WTC11 (cell line): ENCODE data around the gene SYNDIG1. TPM values are rescaled to one million over a fixed set of nuclear protein-coding genes. Genes with fewer than 3 reads are reported as not detected.

ENCODE experiments used
- ATAC-seq: fragments of 200-7000 bp; cut with Tn5 transposase; 2 replicates; pipeline ENCODE4 v1.10.0; 2021; ENCODE audit warnings: mild to moderate bottlenecking, moderate library complexity
- CTCF ChIA-PET: fragments of 300-600 bp; sonication (Branson Sonifier 250); formaldehyde crosslinking; loops from one replicate; lab custom pipeline; 2021; ENCODE audit warnings: antibody characterized with exemption; lab: Charles Lee
- POLR2A ChIA-PET: fragments of 350-600 bp; sonication (Branson Sonifier 250); formaldehyde crosslinking; loops from one replicate; lab custom pipeline; 2021; ENCODE audit warnings: antibody characterized with exemption; lab: Charles Lee
- DNase-seq: peaks from one replicate; pipeline ENCODE4 v3.0.0; 2021; ENCODE audit warnings: low spot score
- H3K27ac Mint-ChIP-seq: 2 replicates; pipeline ENCODE4 v1.8.0; 2021; ENCODE audit warnings: mixed read lengths
- H3K27me3 Mint-ChIP-seq: 2 replicates; pipeline ENCODE4 v1.8.0; 2021; ENCODE audit warnings: low read depth, mild to moderate bottlenecking, moderate library complexity, mixed read lengths
- H3K36me3 Mint-ChIP-seq: 2 replicates; pipeline ENCODE4 v1.8.0; 2021; ENCODE audit warnings: mixed read lengths
- H3K4me1 Mint-ChIP-seq: 2 replicates; pipeline ENCODE4 v1.8.0; 2022; ENCODE audit warnings: mixed read lengths
- H3K4me3 Mint-ChIP-seq: 2 replicates; pipeline ENCODE4 v1.8.0; 2021; ENCODE audit warnings: mild to moderate bottlenecking, moderate library complexity, mixed read lengths
- H3K9me3 Mint-ChIP-seq: 2 replicates; pipeline ENCODE4 v1.8.0; 2021; ENCODE audit warnings: mixed read lengths
- ATF1 ChIP-seq: sonication (generic); formaldehyde crosslinking; IDR thresholded peaks from 2 replicates; pipeline ENCODE4 v1.8.1; 2023; ENCODE audit warnings: mild to moderate bottlenecking, moderate library complexity, missing genetic modification reagents
- CBFB ChIP-seq: sonication (generic); formaldehyde crosslinking; IDR thresholded peaks from 2 replicates; pipeline ENCODE4 v1.8.1; 2022; ENCODE audit warnings: mild to moderate bottlenecking, low read depth, missing genetic modification reagents
- CREB1 ChIP-seq: sonication (generic); formaldehyde crosslinking; IDR thresholded peaks from 2 replicates; pipeline ENCODE4 v1.8.0; 2023; ENCODE audit warnings: mild to moderate bottlenecking, missing genetic modification reagents
- ELF4 ChIP-seq: sonication (generic); formaldehyde crosslinking; IDR thresholded peaks from 2 replicates; pipeline ENCODE4 v1.8.1; 2022; ENCODE audit warnings: low read depth, mild to moderate bottlenecking, moderate library complexity, missing genetic modification reagents
- EMX1 ChIP-seq: fragments of 250-450 bp; sonication (Bioruptor Pico); IDR thresholded peaks from 2 replicates; pipeline ENCODE4 v1.8.0; 2021; ENCODE audit warnings: mild to moderate bottlenecking
- FOXP1 ChIP-seq: sonication (generic); formaldehyde crosslinking; IDR thresholded peaks from 2 replicates; pipeline ENCODE4 v1.8.0; 2022; ENCODE audit warnings: missing genetic modification reagents, mild to moderate bottlenecking, moderate library complexity, borderline replicate concordance
- GABPB1 ChIP-seq: sonication (generic); formaldehyde crosslinking; IDR thresholded peaks from 2 replicates; pipeline ENCODE4 v1.8.1; 2023; ENCODE audit warnings: mild to moderate bottlenecking, missing genetic modification reagents
- IRF2 ChIP-seq: sonication (generic); formaldehyde crosslinking; IDR thresholded peaks from 2 replicates; pipeline ENCODE4 v1.8.0; 2022; ENCODE audit warnings: low read depth, missing genetic modification reagents, borderline replicate concordance
- JAZF1 ChIP-seq: fragments of 250-450 bp; sonication (Bioruptor Pico); IDR thresholded peaks from 2 replicates; pipeline ENCODE4 v1.9.0; 2021; ENCODE audit warnings: moderate library complexity, mild to moderate bottlenecking, inconsistent platforms
- JUN ChIP-seq: sonication (generic); formaldehyde crosslinking; IDR thresholded peaks from 2 replicates; pipeline ENCODE4 v1.8.0; 2023; ENCODE audit warnings: mild to moderate bottlenecking, missing genetic modification reagents
- KAT7 ChIP-seq: sonication (generic); formaldehyde crosslinking; IDR thresholded peaks from 2 replicates; pipeline ENCODE4 v1.8.1; 2023; ENCODE audit warnings: missing genetic modification reagents, mild to moderate bottlenecking, borderline replicate concordance
- MYBL2 ChIP-seq: sonication (generic); formaldehyde crosslinking; IDR thresholded peaks from 2 replicates; pipeline ENCODE4 v1.8.1; 2023; ENCODE audit warnings: mild to moderate bottlenecking, moderate library complexity, missing genetic modification reagents
- NFYB ChIP-seq: sonication (generic); formaldehyde crosslinking; conservative IDR thresholded peaks from 2 replicates; pipeline ENCODE4 v1.8.0; 2022; ENCODE audit warnings: low read depth, missing genetic modification reagents
- RORB ChIP-seq: fragments of 250-450 bp; sonication (Bioruptor Pico); IDR thresholded peaks from 2 replicates; pipeline ENCODE4 v1.9.0; 2021; ENCODE audit warnings: mild to moderate bottlenecking
- SP1 ChIP-seq: sonication (generic); formaldehyde crosslinking; conservative IDR thresholded peaks from 2 replicates; pipeline ENCODE4 v1.8.1; 2022; ENCODE audit warnings: missing genetic modification reagents
- TCF7 ChIP-seq: sonication (generic); formaldehyde crosslinking; IDR thresholded peaks from 2 replicates; pipeline ENCODE4 v1.8.0; 2022; ENCODE audit warnings: mild to moderate bottlenecking, low read depth, missing genetic modification reagents, moderate library complexity
- TP53 ChIP-seq: sonication (generic); formaldehyde crosslinking; IDR thresholded peaks from 2 replicates; pipeline ENCODE4 v1.8.1; 2023; ENCODE audit warnings: mild to moderate bottlenecking, missing genetic modification reagents
- ZNF138 ChIP-seq: sonication (generic); formaldehyde crosslinking; conservative IDR thresholded peaks from 2 replicates; pipeline ENCODE4 v1.8.1; 2022; ENCODE audit warnings: mild to moderate bottlenecking, moderate library complexity, missing genetic modification reagents
- ZNF219 ChIP-seq: sonication (generic); formaldehyde crosslinking; IDR thresholded peaks from 2 replicates; pipeline ENCODE4 v1.8.0; 2023; ENCODE audit warnings: missing genetic modification reagents, mild to moderate bottlenecking, borderline replicate concordance
- ZNF263 ChIP-seq: sonication (generic); formaldehyde crosslinking; IDR thresholded peaks from 2 replicates; pipeline ENCODE4 v1.8.1; 2022; ENCODE audit warnings: low read depth, mild to moderate bottlenecking, moderate library complexity, missing genetic modification reagents
- ZNF416 ChIP-seq: fragments of 250-450 bp; sonication (Bioruptor Pico); IDR thresholded peaks from 2 replicates; pipeline ENCODE4 v1.9.0; 2021; ENCODE audit warnings: mild to moderate bottlenecking, inconsistent platforms
- ZNF671 ChIP-seq: fragments of 250-450 bp; sonication (Bioruptor Pico); IDR thresholded peaks from 2 replicates; pipeline ENCODE4 v1.8.0; 2021; ENCODE audit warnings: mild to moderate bottlenecking
- total RNA-seq: library from RNA; stranded (reverse); gene quantifications from 3 replicates; pipeline ENCODE4 v1.2.3, GENCODE V29; 2021
- TF ChIP-seq, protein P1 (sequence below): sonication (generic); formaldehyde crosslinking; IDR thresholded peaks from 2 replicates; pipeline ENCODE4 v1.8.0; 2022; ENCODE audit warnings: mild to moderate bottlenecking, missing genetic modification reagents
- TF ChIP-seq, protein P2 (sequence below): sonication (generic); formaldehyde crosslinking; IDR thresholded peaks from 2 replicates; pipeline ENCODE4 v1.8.0; 2022; ENCODE audit warnings: mild to moderate bottlenecking, missing genetic modification reagents
- TF ChIP-seq, protein P3 (sequence below): sonication (generic); formaldehyde crosslinking; IDR thresholded peaks from 2 replicates; pipeline ENCODE4 v1.8.0; 2023; ENCODE audit warnings: missing genetic modification reagents
- TF ChIP-seq, protein P4 (sequence below): fragments of 250-450 bp; sonication (Bioruptor Pico); IDR thresholded peaks from 2 replicates; pipeline ENCODE4 v1.9.0; 2021; ENCODE audit warnings: mild to moderate bottlenecking
- TF ChIP-seq, protein P5 (sequence below): sonication (generic); formaldehyde crosslinking; IDR thresholded peaks from 2 replicates; pipeline ENCODE4 v1.8.1; 2023; ENCODE audit warnings: mild to moderate bottlenecking, missing genetic modification reagents

SYNDIG1 gene
- total RNA-seq, 1 experiment from 2014 or later = 6.4 TPM

DNA sequence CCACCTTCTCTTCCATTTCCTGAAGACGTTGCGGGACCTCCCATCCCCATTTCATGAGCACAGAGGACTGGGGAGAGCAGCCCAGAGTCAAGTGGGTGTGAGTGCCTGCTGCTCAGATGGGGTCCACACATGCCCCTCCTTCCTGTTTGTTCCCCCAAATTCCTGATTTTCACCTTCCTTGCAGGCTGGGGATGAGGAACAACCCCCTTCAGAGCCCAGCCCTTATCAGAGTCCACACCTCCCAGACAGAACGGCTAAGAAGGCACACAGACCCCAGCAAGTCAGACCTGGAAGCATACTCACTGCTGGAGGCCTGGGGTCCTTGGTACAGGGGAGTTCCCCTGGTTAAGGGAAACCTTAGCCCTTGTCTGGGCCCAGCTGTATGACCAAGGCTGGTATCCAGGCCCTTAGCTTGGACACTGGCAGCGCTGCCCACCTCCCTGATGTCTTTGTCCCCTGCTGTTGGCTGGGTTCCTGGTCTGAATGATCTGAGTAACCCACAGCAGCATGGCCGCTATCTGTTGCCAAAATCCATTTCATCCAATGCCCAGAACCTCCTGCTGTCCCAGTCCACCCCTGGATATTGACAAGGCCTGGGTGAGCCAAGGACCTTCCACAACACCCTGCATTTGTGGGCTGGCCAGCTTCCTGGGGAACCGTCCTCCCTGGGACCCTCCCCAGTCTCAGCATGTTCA is 230.9 kb downstream of the SYNDIG1 start (continued):
- no peak for TF ChIP-seq CREB1 (CRISPR knock-in tag)
- no peak for TF ChIP-seq FOXP1
- no peak for TF ChIP-seq JUN (CRISPR knock-in tag)
- TF ChIP-seq TP53 = no peak
- TF ChIP-seq MYBL2 (CRISPR knock-in tag) = no peak
- TF ChIP-seq ZNF219 (CRISPR knock-in tag) = no peak
- TF ChIP-seq ZNF263 (CRISPR knock-in tag) = no peak
- TF ChIP-seq, protein P1, sequence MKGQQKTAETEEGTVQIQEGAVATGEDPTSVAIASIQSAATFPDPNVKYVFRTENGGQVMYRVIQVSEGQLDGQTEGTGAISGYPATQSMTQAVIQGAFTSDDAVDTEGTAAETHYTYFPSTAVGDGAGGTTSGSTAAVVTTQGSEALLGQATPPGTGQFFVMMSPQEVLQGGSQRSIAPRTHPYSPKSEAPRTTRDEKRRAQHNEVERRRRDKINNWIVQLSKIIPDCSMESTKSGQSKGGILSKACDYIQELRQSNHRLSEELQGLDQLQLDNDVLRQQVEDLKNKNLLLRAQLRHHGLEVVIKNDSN (CRISPR knock-in tag) = no peak
- TF ChIP-seq NFYB (CRISPR knock-in tag) = no peak
- TF ChIP-seq IRF2 = no peak
- no peak for TF ChIP-seq ELF4 (CRISPR knock-in tag)
- TF ChIP-seq ZNF416 = no peak
- TF ChIP-seq ZNF671 (CRISPR knock-in tag) = no peak
- no peak for TF ChIP-seq SP1 (CRISPR knock-in tag)

DNA sequence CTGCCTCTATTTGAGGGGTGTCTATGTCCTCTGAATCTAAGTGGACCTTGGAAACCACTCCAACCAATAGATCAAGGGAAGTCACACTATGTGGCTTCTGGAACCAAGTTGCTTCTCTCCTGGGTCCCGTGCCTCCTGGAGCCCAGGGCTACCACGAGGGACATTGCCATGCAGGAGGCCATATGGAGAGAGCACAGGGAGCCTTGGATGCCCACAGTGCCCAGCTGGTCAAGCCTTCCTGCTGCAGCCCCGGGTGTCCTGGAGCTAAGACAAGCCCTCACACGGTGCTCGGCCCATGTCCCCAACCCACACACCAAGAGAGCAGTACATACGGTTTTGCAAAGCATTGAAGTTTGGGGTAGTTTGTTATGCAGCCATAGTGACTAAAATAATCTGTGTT is 231.6 kb downstream of the SYNDIG1 start:
- ChIA-PET POLR2A (no interaction called here), CTCF (no interaction called here)
- no peaks in the 10 kb centered on the region for H3K4me1 Mint-ChIP-seq
- TF ChIP-seq ZNF263 (CRISPR knock-in tag) (no peak), JAZF1 (CRISPR knock-in tag) (no peak), CBFB (no peak), RORB (CRISPR knock-in tag) (no peak), EMX1 (CRISPR knock-in tag) (no peak), ZNF138 (CRISPR knock-in tag) (no peak), ZNF416 (no peak), JUN (CRISPR knock-in tag) (no peak), GABPB1 (CRISPR knock-in tag) (no peak), ATF1 (no peak), TCF7 (no peak), KAT7 (CRISPR knock-in tag) (no peak)
- TF ChIP-seq, protein P2, sequence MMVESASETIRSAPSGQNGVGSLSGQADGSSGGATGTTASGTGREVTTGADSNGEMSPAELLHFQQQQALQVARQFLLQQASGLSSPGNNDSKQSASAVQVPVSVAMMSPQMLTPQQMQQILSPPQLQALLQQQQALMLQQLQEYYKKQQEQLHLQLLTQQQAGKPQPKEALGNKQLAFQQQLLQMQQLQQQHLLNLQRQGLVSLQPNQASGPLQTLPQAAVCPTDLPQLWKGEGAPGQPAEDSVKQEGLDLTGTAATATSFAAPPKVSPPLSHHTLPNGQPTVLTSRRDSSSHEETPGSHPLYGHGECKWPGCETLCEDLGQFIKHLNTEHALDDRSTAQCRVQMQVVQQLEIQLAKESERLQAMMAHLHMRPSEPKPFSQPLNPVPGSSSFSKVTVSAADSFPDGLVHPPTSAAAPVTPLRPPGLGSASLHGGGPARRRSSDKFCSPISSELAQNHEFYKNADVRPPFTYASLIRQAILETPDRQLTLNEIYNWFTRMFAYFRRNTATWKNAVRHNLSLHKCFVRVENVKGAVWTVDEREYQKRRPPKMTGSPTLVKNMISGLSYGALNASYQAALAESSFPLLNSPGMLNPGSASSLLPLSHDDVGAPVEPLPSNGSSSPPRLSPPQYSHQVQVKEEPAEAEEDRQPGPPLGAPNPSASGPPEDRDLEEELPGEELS (CRISPR knock-in tag) = no peak
- TF ChIP-seq, protein P3, sequence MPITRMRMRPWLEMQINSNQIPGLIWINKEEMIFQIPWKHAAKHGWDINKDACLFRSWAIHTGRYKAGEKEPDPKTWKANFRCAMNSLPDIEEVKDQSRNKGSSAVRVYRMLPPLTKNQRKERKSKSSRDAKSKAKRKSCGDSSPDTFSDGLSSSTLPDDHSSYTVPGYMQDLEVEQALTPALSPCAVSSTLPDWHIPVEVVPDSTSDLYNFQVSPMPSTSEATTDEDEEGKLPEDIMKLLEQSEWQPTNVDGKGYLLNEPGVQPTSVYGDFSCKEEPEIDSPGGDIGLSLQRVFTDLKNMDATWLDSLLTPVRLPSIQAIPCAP (CRISPR knock-in tag) = no peak
- TF ChIP-seq, protein P4, sequence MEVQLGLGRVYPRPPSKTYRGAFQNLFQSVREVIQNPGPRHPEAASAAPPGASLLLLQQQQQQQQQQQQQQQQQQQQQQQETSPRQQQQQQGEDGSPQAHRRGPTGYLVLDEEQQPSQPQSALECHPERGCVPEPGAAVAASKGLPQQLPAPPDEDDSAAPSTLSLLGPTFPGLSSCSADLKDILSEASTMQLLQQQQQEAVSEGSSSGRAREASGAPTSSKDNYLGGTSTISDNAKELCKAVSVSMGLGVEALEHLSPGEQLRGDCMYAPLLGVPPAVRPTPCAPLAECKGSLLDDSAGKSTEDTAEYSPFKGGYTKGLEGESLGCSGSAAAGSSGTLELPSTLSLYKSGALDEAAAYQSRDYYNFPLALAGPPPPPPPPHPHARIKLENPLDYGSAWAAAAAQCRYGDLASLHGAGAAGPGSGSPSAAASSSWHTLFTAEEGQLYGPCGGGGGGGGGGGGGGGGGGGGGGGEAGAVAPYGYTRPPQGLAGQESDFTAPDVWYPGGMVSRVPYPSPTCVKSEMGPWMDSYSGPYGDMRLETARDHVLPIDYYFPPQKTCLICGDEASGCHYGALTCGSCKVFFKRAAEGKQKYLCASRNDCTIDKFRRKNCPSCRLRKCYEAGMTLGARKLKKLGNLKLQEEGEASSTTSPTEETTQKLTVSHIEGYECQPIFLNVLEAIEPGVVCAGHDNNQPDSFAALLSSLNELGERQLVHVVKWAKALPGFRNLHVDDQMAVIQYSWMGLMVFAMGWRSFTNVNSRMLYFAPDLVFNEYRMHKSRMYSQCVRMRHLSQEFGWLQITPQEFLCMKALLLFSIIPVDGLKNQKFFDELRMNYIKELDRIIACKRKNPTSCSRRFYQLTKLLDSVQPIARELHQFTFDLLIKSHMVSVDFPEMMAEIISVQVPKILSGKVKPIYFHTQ = no peak
- TF ChIP-seq, protein P5, sequence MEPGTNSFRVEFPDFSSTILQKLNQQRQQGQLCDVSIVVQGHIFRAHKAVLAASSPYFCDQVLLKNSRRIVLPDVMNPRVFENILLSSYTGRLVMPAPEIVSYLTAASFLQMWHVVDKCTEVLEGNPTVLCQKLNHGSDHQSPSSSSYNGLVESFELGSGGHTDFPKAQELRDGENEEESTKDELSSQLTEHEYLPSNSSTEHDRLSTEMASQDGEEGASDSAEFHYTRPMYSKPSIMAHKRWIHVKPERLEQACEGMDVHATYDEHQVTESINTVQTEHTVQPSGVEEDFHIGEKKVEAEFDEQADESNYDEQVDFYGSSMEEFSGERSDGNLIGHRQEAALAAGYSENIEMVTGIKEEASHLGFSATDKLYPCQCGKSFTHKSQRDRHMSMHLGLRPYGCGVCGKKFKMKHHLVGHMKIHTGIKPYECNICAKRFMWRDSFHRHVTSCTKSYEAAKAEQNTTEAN (CRISPR knock-in tag) = no peak
- H3K9me3 Mint-ChIP-seq = peaks cover 5% of the 10 kb centered on the region
- H3K4me3 Mint-ChIP-seq = no peak overlapping the region
- ATAC-seq (no peak), DNase-seq (no peak)
- no peak overlapping the region for H3K27ac Mint-ChIP-seq
- H3K27me3 Mint-ChIP-seq = no peaks in the 10 kb centered on the region
- H3K36me3 Mint-ChIP-seq = no peaks in the 10 kb centered on the region
